HG03460 (cell line): ENCODE measurements around the gene KCNG2.
"Not testable (repeated sequence)": the region's sequence is repeated elsewhere in the genome, so short reads cannot be mapped to it uniquely, and the experiment has no call there.

Experiments
- ATAC-seq: cut with Tn5 transposase; IDR thresholded peaks from one replicate; pipeline ENCODE4 v1.9.1; 2021; ENCODE audit not compliant: unreplicated experiment

KCNG2 gene

DNA sequence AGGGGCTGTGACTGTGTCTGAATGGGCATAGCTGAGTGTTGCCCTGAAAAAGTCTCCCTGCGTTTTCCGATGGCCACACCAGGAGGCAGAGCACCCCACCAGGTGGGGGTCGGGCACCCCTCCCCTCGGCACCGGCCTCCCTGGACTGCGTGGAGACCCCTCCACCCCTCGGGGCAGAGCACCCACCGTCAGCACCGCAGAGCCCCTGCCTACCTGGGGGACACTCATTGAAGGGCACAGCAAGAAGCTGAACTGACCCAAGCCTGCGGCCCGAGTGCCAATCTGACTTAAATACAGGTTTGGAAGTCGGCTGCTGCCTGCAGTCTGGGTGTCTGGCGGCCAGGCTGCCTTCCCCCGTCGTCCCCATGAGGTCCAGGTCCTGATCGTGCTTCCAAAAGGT, 69.9 kb downstream of the KCNG2 start:
- ATAC-seq: no peak

DNA sequence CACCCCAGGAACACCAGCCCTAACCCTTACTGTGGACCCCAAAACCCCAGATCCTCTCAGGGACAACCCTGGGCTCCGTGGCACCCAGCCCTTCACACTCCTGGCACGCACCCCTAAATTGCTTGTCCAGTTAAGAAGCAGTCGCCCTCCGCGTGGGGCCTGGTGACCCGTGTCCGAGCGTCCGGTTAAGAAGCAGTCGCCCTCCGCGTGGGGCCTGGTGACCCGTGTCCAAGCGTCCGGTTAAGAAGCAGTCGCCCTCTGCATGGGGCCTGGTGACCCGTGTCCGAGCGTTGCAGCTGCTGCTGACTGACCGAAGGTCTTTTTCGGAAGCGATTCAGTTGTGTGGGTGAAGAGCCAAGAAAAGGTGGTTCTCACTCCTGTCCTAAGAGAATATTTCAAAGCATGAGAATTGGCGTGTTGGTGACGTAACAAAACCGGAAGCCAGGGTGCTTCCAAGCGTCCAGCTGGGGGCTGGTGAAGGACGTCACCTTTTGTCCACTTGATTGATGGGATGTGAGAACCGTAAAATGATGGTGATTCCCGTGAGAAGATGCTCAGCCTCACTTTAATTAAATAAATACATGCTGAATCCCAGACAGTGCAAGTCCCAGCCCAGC, 70.5 kb downstream of the KCNG2 start:
- ATAC-seq: no peak

DNA sequence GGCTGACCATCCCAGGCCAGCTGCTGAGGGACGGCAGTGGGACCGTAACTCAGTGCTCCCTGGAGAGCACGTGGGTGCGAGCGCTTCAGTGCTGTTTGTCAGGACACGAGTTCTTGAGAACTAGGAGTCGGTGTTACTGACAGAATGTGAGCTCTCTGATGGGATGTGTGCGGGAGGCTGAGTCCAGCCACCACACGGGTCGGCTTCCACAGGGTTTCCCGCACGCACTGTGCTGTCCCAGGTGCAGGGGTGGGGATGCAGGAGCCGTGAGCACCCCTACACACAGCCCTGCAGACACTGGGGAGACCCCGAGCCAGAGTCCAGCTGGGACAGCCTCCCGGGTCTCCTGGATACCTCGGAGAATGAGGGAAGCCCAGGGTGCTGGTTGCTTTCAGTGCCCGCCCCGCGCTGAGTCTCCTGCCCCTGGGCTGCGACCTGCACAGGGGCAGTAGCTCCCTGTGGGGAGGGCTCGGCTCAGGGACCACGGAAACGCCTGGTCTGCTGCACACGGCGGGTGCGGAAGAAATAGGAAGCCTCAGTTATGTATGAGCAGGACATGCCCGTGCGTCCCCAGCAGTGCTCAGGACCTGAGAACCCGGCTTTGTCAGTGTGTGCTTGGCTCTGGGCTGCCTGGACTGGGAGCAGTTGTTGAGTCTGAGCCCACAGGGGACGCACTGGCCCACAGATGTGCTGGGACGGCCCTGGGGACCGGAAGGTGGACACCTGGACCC, 71.2 kb downstream of the KCNG2 start:
- no peak for ATAC-seq

GRCh38 chr18:79869591-79870300, 72.0 kb downstream of the KCNG2 start:
- no peak for ATAC-seq

DNA sequence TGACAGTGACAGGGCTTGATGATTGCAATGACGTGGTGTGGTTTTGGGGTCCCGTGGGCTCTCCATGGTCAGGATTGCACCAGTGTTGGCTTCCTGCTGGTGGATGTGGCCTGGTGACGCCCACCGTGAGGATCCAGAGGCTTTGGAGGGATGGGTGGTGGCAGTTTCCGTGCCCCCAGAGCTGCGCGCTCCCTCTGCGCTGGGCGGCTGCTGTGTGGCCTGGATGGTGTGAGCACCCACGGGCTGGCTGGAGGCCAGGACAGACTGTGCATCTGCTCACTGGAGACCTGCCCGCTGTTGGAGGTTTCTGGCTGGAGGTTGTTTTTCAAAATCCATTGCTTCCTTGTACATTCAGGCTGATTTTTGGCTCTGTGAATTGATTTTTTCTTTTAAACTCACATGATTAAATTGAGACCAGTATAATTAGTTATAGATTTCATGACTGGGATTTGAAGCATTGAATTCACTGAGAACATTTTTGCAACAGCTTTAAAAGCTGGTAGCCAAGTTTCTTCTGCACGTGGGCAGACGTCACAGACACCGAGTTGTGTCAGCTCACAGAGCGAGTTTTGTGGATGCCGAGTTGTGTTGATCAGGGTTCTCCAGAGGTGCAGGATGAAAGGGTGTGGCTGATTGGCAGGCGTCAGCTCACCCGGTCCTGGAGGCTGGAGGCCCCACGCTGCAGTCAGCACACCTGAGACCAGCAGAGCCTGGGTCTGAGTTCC, 72.7 kb downstream of the KCNG2 start:
- ATAC-seq: no peak

DNA sequence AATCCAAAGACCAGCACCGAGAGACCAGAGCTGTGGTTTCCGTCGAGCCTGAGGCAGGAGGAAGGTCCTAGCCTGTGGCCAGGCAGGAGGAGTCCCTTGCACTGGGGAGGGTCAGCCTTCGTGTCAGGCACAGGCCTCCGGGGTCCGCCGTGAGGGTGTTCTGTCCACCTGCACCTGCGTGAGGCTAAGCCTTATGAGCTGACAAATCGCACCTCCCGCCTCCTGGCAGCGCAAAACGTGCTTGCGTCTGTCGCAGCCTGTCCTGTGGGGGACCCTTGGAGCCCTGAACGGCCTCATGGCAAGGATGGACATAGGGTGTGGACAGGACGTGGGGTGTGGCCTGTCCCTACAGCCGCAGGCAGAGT, 73.3 kb downstream of the KCNG2 start:
- ATAC-seq: no peak

DNA sequence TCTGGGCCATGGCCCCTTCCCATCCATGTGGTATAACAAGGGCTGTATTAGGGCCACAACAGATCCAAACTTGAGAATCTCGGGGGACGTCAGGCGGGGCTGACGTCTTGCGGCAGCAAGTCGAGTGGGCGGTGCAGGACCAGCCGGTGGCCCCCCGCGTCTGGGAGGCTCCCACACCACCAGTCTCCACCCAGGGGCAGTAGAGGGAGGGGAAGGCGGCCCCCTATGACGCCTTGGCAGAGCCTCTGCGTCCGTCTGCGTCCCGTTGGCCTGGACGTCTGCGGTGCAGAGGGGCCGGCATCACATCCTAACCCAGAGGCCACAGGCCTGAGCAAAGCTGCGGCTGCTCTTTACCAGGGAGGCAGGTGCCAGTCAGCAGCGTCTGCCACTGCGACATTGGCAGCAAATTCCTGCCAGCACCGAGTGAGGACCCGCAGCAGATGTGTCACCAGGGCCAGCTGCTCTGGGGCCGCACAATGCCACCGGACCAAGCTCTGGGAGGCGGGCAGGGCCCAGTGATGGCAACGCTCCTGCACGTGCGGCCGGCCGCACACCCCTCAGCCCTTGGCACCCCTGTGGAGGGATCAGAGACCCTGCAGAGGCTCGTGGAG, 73.8 kb downstream of the KCNG2 start:
- ATAC-seq: no peak

DNA sequence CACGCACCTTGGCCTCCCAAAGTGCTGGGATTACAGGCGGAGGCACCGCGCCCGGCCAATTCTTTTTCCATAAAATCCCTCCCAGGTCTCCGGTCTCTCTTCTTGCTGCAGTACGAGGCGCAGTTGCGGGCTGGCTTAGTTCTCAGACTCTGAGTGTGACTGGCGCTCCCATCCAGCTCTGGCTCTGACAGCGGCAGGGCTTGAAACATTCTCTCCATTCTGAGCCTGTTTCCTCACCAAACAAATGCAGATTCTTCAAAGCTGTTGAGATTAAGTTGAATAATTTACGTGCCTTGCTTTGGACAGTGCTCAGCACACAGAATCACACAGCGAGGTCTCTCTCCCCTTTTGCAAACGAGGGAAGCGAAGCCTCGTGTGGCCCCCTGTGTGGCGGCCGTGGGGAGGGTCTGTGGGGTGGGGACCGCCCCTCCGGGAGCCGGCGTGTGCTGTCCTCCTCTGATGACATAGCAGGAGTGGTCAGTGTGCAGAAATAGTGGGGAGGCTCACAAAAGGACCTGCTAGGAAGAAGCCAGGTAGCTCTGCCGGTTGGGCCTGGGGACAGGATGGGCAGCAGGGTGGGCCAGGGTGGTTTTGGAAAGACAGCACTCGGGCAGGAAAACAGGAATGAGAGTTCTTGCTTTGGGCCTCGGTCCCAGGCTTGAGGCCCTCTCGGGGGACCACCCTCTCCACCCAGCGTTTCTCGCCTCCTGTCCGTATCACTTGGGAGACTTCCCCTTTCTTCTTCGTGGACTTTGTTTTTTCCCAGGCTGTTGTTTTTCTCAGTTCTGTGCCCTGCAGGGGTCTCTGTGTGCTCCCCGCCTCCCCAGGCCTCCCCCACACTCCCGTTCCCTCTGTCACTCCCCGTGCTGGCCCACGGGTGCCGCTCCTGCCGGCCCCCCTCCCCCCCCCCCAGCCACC, 75.0 kb downstream of the KCNG2 start:
- ATAC-seq: no peak

GRCh38 chr18:79873449-79874110, 75.8 kb downstream of the KCNG2 start:
- ATAC-seq: no peak

GRCh38 chr18:79874553-79875530, 77.1 kb downstream of the KCNG2 start:
- no peak for ATAC-seq

GRCh38 chr18:79875531-79875919, 77.8 kb downstream of the KCNG2 start:
- no peak for ATAC-seq

- ATAC-seq: no peak
Observed at GRCh38 chr18:79875931-79876461, 78.3 kb downstream of the KCNG2 start.

GRCh38 chr18:79876497-79876896, 78.8 kb downstream of the KCNG2 start:
- no peak for ATAC-seq

DNA sequence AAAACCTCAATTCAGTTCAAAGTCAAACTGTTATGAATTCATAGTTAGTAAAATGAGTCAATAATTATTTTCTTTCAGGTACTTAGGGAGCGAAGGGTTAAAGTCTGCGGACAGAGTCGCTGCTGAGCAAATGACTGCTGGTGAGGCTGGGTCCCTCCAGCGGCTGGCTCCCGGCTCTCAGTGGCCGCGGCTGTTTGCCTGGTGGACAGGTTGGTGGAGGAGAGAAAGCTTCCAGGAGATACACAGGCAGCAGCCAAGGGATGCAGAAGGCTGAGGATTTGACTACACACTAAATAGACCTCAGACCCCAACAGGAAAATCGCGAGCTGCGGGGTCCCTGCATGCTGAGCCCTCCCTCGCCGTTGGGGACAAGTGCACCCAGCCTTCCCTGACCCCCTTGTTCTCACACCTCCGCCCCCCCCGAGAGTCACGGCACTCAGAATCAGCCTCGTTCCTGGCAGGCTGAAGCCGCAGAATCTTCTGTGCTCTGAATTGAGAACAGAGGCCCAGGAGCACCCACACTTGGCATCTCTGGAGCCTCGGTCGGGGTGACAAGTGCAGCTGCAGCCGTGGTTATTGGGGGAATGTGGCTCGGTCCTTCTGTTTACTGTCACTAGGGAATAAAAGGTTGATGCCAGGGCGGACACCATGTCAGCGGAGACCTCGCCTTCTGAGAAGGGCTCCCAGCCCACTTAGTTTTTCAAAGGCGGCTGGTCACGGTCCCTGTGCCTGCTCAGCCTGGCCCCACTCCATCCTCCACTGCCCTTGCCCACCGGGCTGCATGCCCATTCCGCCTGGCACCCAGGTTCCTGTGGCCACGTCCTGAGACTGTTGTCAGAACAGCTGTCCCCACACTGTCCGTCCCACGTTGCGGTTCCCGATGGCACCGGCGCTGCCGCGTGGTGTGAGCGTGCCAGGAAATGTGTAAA, 79.7 kb downstream of the KCNG2 start:
- no peak for ATAC-seq

DNA sequence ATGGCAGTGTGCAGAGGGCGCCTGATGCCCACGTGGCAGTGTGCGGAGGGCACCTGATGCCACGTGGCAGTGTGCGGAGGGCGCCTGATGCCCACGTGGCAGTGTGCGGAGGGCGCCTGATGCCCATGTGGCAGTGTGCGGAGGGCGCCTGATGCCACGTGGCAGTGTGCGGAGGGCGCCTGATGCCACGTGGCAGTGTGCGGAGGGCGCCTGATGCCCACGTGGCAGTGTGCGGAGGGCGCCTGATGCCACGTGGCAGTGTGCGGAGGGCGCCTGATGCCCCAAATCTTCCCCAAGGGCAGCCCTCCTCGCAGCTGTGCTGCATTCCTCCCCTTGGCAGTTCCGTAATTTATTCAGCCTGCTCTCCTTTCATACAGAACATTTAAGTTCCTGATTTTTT, 80.5 kb downstream of the KCNG2 start:
- not testable (repeated sequence) for ATAC-seq

DNA sequence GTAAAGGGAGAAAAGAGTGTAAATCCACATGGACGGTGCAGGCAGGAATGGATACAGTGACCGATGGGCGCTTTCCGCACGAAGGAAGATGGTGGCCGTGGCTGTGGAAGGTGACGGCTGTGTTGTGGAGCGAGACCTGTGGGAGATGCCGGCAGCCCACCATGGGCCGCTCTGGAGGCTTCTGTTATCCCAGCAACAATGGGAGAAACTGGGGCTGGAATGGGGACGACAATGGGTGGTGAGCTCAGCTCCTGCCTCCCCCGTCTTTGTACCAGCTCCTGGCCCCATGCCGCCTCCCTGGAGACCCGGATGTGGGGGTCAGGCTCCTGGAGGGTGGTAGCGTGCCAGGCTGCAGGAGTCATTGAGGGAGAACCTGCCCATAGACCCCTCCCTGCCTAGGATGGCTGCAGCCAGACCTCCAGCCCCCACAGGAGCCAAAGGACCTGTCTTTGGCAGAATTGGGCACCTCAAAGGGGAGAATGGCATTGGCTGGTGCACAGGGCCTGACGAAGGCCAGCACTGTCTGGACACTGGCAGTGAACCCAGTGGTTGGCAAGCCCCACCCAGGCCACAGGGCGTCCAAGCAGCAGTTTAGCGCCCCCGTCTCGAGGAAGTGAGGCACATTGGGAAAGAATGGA, 81.1 kb downstream of the KCNG2 start:
- no peak for ATAC-seq

- ATAC-seq: no peak
Observed at GRCh38 chr18:79879566-79879965, 81.8 kb downstream of the KCNG2 start.
